ENCODE data around the gene PNLIPRP2.

The PNLIPRP2 gene

GRCh38 chr10:116608686-116609594, 11.8 kb upstream of the PNLIPRP2 start:
- peak overlapping the region; percentile 35; the same call in 1 of the 2 replicates for H2AFZ ChIP-seq (ENCODE audit: low read length)
- no peak for TF ChIP-seq CTCF (IDR thresholded peaks at IDR 0.05; ENCODE audit: low read length)
- TF ChIP-seq EZH2phosphoT487 (IDR thresholded peaks at IDR 0.05; ENCODE audit: low read length) = no peak
- no peak for TF ChIP-seq EZH2 (optimal IDR thresholded peaks at IDR 0.05; ENCODE audit: low read depth, low read length)
- no peaks in the 10 kb centered on the region for H3K27me3 ChIP-seq (replicated peaks; ENCODE audit: insufficient read depth, low read length)
- H3F3A ChIP-seq (ENCODE audit: insufficient read depth, low read length) = no peaks in the 10 kb centered on the region
- no peak overlapping the region for H3K27ac ChIP-seq (ENCODE audit: low read length)
- no peaks in the 10 kb centered on the region for H3K4me1 ChIP-seq (ENCODE audit: low read length)
- no peaks in the 10 kb centered on the region for H3K79me2 ChIP-seq (ENCODE audit: low read length)
- H3K36me3 ChIP-seq (replicated peaks; ENCODE audit: insufficient read depth, low read length) = no peaks in the 10 kb centered on the region
- no peaks in the 10 kb centered on the region for H3K9me3 ChIP-seq (replicated peaks; ENCODE audit: insufficient read depth, low read length)
- no peaks in the 10 kb centered on the region for H4K20me1 ChIP-seq (ENCODE audit: insufficient read depth, low read length)
- peak overlapping the region; percentile 12; the same call in 1 of the 2 replicates for H3K4me2 ChIP-seq (ENCODE audit: low read depth, low read length)
- DNase-seq = no peak
- no peak overlapping the region for H3K9ac ChIP-seq (ENCODE audit: low read length)
- no peak overlapping the region for H3K4me3 ChIP-seq (ENCODE audit: low read length)
- no peaks in the 10 kb centered on the region for H3K9me2 ChIP-seq (replicated peaks; ENCODE audit: insufficient read depth, low read length)

GRCh38 chr10:116610443-116611152, 10.2 kb upstream of the PNLIPRP2 start:
- Histone ChIP-seq H3K36me3 (replicated peaks; ENCODE audit: insufficient read depth, low read length) (no peaks in the 10 kb centered on the region), H3K27ac (ENCODE audit: low read length) (no peak overlapping the region), H4K20me1 (ENCODE audit: insufficient read depth, low read length) (no peaks in the 10 kb centered on the region), H3K4me2 (ENCODE audit: low read depth, low read length) (no peak overlapping the region), H3K4me1 (ENCODE audit: low read length) (no peaks in the 10 kb centered on the region), H3K9me3 (replicated peaks; ENCODE audit: insufficient read depth, low read length) (no peaks in the 10 kb centered on the region), H3K9me2 (replicated peaks; ENCODE audit: insufficient read depth, low read length) (no peaks in the 10 kb centered on the region), H3K4me3 (ENCODE audit: low read length) (no peak overlapping the region), H2AFZ (ENCODE audit: low read length) (no peak overlapping the region), H3K9ac (ENCODE audit: low read length) (no peak overlapping the region), H3K79me2 (ENCODE audit: low read length) (no peaks in the 10 kb centered on the region), H3K27me3 (replicated peaks; ENCODE audit: insufficient read depth, low read length) (no peaks in the 10 kb centered on the region), H3F3A (ENCODE audit: insufficient read depth, low read length) (no peaks in the 10 kb centered on the region)
- DNase-seq = no peak
- TF ChIP-seq CTCF (IDR thresholded peaks at IDR 0.05; ENCODE audit: low read length) (no peak), EZH2 (optimal IDR thresholded peaks at IDR 0.05; ENCODE audit: low read depth, low read length) (no peak), EZH2phosphoT487 (IDR thresholded peaks at IDR 0.05; ENCODE audit: low read length) (no peak)

GRCh38 chr10:116611153-116611545, 9.6 kb upstream of the PNLIPRP2 start:
- H2AFZ ChIP-seq (ENCODE audit: low read length) = no peak overlapping the region
- H3K27me3 ChIP-seq (replicated peaks; ENCODE audit: insufficient read depth, low read length) = no peaks in the 10 kb centered on the region
- DNase-seq = no peak
- H3K9ac ChIP-seq (ENCODE audit: low read length) = no peak overlapping the region
- no peaks in the 10 kb centered on the region for H3K9me2 ChIP-seq (replicated peaks; ENCODE audit: insufficient read depth, low read length)
- no peaks in the 10 kb centered on the region for H3F3A ChIP-seq (ENCODE audit: insufficient read depth, low read length)
- H3K27ac ChIP-seq (ENCODE audit: low read length) = no peak overlapping the region
- H4K20me1 ChIP-seq (ENCODE audit: insufficient read depth, low read length) = no peaks in the 10 kb centered on the region
- H3K4me2 ChIP-seq (ENCODE audit: low read depth, low read length) = no peak overlapping the region
- no peaks in the 10 kb centered on the region for H3K9me3 ChIP-seq (replicated peaks; ENCODE audit: insufficient read depth, low read length)
- no peaks in the 10 kb centered on the region for H3K79me2 ChIP-seq (ENCODE audit: low read length)
- H3K36me3 ChIP-seq (replicated peaks; ENCODE audit: insufficient read depth, low read length) = no peaks in the 10 kb centered on the region
- TF ChIP-seq CTCF (IDR thresholded peaks at IDR 0.05; ENCODE audit: low read length) (no peak), EZH2 (optimal IDR thresholded peaks at IDR 0.05; ENCODE audit: low read depth, low read length) (no peak), EZH2phosphoT487 (IDR thresholded peaks at IDR 0.05; ENCODE audit: low read length) (no peak)
- no peak overlapping the region for H3K4me3 ChIP-seq (ENCODE audit: low read length)
- H3K4me1 ChIP-seq (ENCODE audit: low read length) = no peaks in the 10 kb centered on the region
